ENCODE results near the gene SUPT20H. TPM values are rescaled to one million over a fixed set of nuclear protein-coding genes. Genes with fewer than 3 reads are reported as not detected.

SUPT20H gene
- total and polyA plus RNA-seq, 2 of the 13 experiments (the other 11 are each of a cell fraction or from before 2014, with no cell fraction given): 35.0 to 63.6 TPM

GRCh38 chr13:36999054-36999714, 60.3 kb downstream of the SUPT20H start, which contains the start of gene ALG5 (continued):
- TF ChIP-seq ZBTB43 (CRISPR knock-in tag; conservative IDR thresholded peaks at IDR 0.05) (0 out of 2 replicates have a peak, but pooled peaks have one; percentile 61), ZKSCAN8 (CRISPR knock-in tag; IDR thresholded peaks at IDR 0.05; ENCODE audit: borderline replicate concordance) (no peak), ZBTB44 (CRISPR knock-in tag; IDR thresholded peaks at IDR 0.05) (peak; percentile 49; the same call in 1 of the 2 replicates), STAG1 (CRISPR knock-in tag; IDR thresholded peaks at IDR 0.05) (peak; percentile 38; the same call in 1 of the 2 replicates), XRCC5 (optimal IDR thresholded peaks at IDR 0.05; ENCODE audit: low read length) (no peak), NR2F6 (IDR thresholded peaks at IDR 0.05) (no peak), NR2F6 (CRISPR knock-in tag; IDR thresholded peaks at IDR 0.05) (0 out of 2 replicates have a peak, but pooled peaks have one; percentile 27), TCF12 (IDR thresholded peaks at IDR 0.05) (no peak), TCF12 (CRISPR knock-in tag; IDR thresholded peaks at IDR 0.05) (peak; percentile 85; the same call in 1 of the 2 replicates), ZSCAN22 (CRISPR knock-in tag; IDR thresholded peaks at IDR 0.05) (no peak), ZNF709 (CRISPR knock-in tag; IDR thresholded peaks at IDR 0.05) (peak; percentile 58; the same call in 1 of the 2 replicates), MXD4 (CRISPR knock-in tag; IDR thresholded peaks at IDR 0.05) (peak; percentile 79; the same call in 1 of the 2 replicates), ZNF567 (CRISPR knock-in tag; IDR thresholded peaks at IDR 0.05; ENCODE audit: borderline replicate concordance) (no peak; the same call in 1 of the 2 replicates), SRF (IDR thresholded peaks at IDR 0.05; ENCODE audit: low read depth, low read length) (no peak), SMAD9 (CRISPR knock-in tag; IDR thresholded peaks at IDR 0.05) (no peak)
- TF ChIP-seq, protein P1, sequence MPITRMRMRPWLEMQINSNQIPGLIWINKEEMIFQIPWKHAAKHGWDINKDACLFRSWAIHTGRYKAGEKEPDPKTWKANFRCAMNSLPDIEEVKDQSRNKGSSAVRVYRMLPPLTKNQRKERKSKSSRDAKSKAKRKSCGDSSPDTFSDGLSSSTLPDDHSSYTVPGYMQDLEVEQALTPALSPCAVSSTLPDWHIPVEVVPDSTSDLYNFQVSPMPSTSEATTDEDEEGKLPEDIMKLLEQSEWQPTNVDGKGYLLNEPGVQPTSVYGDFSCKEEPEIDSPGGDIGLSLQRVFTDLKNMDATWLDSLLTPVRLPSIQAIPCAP (CRISPR knock-in tag; IDR thresholded peaks at IDR 0.05; ENCODE audit: low read depth): no peak
- TF ChIP-seq, protein P2, sequence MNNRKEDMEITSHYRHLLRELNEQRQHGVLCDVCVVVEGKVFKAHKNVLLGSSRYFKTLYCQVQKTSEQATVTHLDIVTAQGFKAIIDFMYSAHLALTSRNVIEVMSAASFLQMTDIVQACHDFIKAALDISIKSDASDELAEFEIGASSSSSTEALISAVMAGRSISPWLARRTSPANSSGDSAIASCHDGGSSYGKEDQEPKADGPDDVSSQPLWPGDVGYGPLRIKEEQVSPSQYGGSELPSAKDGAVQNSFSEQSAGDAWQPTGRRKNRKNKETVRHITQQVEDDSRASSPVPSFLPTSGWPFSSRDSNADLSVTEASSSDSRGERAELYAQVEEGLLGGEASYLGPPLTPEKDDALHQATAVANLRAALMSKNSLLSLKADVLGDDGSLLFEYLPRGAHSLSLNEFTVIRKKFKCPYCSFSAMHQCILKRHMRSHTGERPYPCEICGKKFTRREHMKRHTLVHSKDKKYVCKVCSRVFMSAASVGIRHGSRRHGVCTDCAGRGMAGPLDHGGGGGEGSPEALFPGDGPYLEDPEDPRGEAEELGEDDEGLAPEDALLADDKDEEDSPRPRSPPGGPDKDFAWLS (CRISPR knock-in tag; IDR thresholded peaks at IDR 0.05; ENCODE audit: borderline replicate concordance): no peak
- TF ChIP-seq, protein P3, sequence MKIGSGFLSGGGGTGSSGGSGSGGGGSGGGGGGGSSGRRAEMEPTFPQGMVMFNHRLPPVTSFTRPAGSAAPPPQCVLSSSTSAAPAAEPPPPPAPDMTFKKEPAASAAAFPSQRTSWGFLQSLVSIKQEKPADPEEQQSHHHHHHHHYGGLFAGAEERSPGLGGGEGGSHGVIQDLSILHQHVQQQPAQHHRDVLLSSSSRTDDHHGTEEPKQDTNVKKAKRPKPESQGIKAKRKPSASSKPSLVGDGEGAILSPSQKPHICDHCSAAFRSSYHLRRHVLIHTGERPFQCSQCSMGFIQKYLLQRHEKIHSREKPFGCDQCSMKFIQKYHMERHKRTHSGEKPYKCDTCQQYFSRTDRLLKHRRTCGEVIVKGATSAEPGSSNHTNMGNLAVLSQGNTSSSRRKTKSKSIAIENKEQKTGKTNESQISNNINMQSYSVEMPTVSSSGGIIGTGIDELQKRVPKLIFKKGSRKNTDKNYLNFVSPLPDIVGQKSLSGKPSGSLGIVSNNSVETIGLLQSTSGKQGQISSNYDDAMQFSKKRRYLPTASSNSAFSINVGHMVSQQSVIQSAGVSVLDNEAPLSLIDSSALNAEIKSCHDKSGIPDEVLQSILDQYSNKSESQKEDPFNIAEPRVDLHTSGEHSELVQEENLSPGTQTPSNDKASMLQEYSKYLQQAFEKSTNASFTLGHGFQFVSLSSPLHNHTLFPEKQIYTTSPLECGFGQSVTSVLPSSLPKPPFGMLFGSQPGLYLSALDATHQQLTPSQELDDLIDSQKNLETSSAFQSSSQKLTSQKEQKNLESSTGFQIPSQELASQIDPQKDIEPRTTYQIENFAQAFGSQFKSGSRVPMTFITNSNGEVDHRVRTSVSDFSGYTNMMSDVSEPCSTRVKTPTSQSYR (CRISPR knock-in tag; IDR thresholded peaks at IDR 0.05; ENCODE audit: borderline replicate concordance): peak; percentile 58; the same call in 1 of the 2 replicates
- TF ChIP-seq, protein P4, sequence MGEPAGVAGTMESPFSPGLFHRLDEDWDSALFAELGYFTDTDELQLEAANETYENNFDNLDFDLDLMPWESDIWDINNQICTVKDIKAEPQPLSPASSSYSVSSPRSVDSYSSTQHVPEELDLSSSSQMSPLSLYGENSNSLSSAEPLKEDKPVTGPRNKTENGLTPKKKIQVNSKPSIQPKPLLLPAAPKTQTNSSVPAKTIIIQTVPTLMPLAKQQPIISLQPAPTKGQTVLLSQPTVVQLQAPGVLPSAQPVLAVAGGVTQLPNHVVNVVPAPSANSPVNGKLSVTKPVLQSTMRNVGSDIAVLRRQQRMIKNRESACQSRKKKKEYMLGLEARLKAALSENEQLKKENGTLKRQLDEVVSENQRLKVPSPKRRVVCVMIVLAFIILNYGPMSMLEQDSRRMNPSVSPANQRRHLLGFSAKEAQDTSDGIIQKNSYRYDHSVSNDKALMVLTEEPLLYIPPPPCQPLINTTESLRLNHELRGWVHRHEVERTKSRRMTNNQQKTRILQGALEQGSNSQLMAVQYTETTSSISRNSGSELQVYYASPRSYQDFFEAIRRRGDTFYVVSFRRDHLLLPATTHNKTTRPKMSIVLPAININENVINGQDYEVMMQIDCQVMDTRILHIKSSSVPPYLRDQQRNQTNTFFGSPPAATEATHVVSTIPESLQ (CRISPR knock-in tag; conservative IDR thresholded peaks at IDR 0.05): peak; percentile 51; the same call in 1 of the 2 replicates
